ENCODE measurements around the gene DNAJC13.

Gene DNAJC13

GRCh38 chr3:132407025-132407424 lies 10.3 kb upstream of the DNAJC13 start:
- DNase-seq = no peak

DNA sequence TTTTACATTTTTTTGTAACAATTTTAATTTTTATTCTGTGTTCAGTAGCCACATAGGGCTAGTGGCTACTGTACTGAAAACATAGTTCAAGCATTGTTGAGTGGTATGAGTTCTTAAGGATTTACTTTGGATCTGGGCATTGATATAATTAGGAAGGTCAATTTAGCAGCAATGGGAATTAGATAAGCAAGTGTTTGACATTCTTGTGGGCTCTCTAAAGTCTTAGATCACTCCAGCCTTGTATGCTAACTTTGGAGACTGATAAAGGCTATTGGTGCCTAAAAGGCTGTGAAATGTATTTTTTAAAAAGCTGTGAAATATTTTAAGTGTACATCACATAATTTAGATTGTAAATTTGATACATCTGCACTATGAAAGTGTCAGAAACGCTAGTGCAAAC lies 2.5 kb upstream of the DNAJC13 start:
- DNase-seq = no peak

- no peak for DNase-seq
Observed at GRCh38 chr3:132416161-132416560, 1.1 kb upstream of the DNAJC13 start.

DNA sequence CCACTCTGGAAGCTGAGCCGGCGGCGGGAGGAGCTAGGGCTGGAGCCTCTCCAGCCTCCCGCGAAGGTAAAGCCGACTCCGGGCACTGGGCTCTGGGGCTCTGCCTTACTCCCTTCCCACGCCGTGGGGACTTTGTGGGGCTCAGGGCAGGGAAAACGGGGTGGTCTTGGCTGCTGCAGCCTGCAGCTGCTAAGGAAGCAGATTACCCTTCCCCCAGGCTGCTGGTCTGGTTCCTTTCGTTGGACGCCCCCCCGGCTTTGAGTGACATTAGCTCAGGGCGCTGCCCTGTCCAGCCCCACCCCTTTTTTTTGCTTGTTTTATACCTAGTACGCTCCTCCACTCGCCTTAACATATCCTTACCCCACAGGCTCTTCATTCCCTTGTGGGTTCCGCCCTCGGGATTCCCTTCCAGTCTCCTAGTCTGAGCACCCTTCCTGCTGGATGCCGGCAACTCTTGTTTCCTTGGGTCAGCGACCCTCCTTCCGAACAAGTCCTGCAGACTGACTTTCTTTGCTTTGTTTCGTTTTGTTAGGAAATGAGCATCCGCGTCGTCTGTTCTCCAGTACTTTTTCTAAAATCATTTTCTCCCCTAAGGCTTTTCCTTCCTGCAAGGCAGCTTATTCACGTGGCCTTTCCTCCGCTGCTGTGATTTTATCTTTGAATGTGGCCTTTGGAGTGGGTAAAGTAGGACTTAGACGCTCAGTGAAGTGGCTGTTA lies 551 bp downstream of the DNAJC13 start:
- no peak for DNase-seq

DNA sequence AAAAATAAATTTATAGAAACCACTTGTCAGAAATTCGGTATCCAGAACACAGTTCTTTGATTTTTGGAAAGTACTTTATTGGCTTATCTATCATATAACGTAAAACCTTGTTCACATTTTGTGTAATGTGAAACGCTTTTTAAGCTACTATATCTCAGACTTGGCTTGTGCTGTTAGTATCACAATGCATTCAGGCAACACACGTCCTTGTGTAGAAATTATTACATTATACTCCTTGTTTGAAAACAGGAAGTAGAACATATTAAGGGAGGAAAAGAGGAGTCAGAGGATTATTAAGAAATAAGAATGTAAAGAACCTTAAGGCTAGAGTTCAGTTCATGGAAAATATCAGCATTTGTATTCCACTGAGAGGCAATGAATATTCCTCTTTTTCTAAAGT lies 1.6 kb downstream of the DNAJC13 start:
- DNase-seq = no peak

GRCh38 chr3:132421832-132422231 lies 4.5 kb downstream of the DNAJC13 start:
- no peak for DNase-seq

GRCh38 chr3:132422531-132422930 lies 5.2 kb downstream of the DNAJC13 start:
- no peak for DNase-seq

GRCh38 chr3:132432639-132433038 lies 15.3 kb downstream of the DNAJC13 start:
- no peak for DNase-seq

DNA sequence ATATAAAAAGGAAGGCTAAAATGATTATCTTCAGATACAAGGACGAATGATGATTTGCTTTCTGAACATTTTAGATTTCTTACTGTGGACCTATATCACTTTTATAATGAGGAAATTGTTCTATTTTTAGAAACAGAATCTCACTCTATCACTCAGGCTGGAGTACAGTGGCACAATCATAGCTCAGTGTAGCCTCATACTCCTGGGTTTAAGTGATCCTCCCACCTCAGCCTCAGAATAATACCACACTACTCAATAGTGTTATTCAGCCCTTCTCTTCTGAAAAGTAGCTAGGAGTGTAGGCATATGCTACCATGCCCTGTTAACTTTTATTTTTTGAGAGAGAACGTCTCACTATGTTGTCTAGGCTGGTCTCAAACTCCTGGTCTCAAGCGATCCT lies 15.8 kb downstream of the DNAJC13 start:
- no peak for DNase-seq

- no peak for DNase-seq
Observed at GRCh38 chr3:132435224-132435910, 18.1 kb downstream of the DNAJC13 start.

DNA sequence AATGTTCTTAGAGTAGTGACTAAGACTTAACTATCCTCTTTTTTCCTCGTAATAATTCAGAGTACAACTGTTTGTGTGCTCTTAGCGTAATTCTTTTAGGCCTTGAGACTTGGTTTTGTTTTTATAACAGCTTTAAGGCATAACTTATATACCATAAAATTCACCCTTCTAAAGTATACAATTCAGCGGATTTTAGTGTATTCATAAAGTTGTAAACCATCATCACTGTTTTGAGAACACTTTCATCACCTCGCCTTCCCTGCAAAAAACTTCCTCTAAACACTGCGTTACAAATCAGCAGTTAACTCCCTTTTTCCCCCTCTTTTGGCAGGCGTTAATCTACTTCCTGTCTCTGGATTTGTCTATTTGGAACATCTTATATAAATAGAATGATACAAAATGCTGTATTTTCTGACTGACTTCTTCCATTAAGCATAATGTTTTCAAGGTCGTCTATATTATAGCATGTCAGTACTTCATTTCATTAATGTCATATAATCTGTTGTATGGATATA lies 18.7 kb downstream of the DNAJC13 start:
- no peak for DNase-seq

DNA sequence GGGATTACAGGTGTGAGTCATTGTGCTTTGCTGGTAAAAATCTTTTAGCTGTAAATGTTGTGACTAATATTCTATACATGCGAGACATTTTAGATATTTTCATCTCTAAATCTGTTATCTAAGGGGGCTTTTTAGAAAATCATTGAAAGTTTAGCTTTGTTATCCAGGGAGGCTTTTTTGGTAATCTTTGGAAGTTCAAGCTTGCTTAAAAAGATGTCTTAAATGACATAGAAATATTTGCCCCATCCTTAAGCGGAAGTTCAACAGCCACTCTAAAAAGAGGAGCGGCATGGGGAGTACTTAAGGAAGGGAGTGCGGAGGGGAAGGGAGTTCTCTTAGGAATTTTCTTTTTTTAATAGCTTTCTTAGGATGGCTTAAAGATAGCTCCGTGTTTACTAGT lies 26.1 kb downstream of the DNAJC13 start:
- DNase-seq = no peak

- no peak for DNase-seq
Observed at GRCh38 chr3:132444383-132444782, 27.1 kb downstream of the DNAJC13 start.

- DNase-seq = no peak
Observed at GRCh38 chr3:132445817-132446216, 28.5 kb downstream of the DNAJC13 start.

- DNase-seq = no peak
Observed at GRCh38 chr3:132448216-132448961, 31.1 kb downstream of the DNAJC13 start.

DNA sequence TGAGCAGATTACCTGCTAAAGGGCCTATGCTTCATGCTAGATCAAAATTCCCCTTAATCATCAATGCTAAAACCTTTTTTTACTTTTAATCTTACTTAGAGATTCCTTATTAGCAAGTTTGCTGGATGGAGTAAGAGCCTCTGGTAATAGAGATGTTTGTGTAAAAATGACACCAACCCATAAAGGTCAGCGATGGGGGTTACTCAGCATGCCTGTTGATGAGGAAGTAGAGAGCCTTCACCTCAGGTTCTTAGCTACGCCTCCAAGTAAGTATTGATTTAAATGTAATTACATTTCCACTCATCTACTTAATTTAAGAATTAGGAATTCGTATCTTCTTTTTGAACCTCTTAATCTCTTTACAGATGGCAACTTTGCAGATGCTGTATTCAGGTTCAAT lies 38.8 kb downstream of the DNAJC13 start:
- no peak for DNase-seq

GRCh38 chr3:132456571-132456970 lies 39.3 kb downstream of the DNAJC13 start:
- DNase-seq = no peak

DNA sequence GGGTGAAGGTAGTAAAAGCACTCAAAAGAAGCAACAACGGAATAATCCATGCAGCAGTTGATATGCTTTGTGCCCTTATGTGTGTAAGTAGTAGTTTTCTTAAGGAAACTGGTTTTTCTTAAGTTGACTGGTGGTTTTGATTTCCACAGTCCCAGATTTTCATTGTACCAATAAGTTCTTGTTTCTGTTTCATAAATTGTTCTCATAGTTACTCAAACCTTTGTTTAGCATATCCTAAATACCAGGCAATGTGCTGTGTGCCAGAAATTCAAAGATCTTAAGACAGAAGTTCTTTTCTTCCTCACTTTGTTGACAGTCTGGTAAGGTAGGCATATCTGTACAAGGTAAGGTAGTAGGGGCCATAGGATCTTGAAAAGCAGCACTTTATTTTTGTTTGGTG lies 40.0 kb downstream of the DNAJC13 start:
- DNase-seq = no peak

GRCh38 chr3:132459551-132459950 lies 42.2 kb downstream of the DNAJC13 start:
- DNase-seq = no peak

DNA sequence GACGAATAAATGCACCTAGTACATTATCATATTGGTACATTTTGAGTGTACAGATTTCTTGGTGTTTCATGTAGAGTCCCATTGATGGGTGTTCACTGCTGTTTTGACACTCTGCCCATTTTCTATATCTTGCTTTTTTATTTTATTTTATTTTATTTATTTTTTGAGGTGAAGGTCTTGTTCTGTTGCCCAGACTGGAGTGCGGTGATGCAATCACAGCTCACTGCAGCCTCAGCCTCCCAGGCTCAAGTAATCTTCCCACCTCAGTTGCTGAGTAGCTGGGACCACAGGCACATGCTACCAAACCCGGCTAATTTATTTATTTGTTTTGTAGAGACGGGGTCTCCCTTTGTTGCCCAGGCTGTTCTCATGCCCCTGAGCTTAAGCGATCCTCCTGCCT lies 44.2 kb downstream of the DNAJC13 start:
- DNase-seq = no peak

DNA sequence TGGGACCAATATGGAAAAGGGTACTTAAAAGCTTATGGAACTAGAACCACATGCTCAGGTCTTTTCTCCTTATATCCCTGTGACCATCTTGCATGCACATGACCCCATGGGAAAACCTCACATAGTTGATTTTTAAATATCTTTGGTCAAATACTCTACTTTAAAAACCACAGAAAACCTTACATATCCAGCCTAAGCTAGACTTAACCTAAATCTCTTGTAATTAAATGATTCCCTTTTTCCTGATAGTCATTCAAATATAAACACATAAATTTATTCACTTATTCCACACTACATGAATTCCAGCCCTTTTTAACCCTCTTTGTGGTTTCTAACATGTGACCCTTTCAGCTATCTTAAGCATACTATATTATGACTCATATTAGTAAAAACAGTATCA lies 46.8 kb downstream of the DNAJC13 start:
- no peak for DNase-seq

- DNase-seq = no peak
Observed at GRCh38 chr3:132469326-132469725, 52.0 kb downstream of the DNAJC13 start.

GRCh38 chr3:132486099-132486498 lies 68.8 kb downstream of the DNAJC13 start:
- no peak for DNase-seq

DNA sequence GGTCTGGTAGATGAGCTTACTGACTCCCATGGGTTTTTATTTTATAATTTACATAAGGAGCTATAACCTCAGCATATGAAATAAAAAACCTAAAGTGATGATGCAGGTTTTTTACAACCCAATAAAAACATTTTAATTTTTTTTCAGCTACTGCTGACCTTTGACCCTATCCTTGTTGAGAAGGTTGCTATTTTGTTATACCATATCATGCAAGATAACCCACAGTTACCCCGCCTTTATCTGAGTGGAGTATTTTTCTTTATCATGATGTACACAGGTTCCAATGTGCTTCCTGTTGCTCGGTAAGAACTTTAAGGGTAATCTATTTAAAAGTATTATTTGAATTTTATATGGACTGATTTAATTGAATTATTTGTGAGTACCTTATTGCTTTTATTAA lies 70.8 kb downstream of the DNAJC13 start:
- no peak for DNase-seq
